Right kidney (tissue), 1 donor: Measurements from ENCODE around the gene RAB3B.

Source experiments
- DNase-seq: peaks from one replicate; pipeline ENCODE4 v3.0.0-alpha.2; 2016

Gene RAB3B

GRCh38 chr1:51957618-51958017, 32.9 kb downstream of the RAB3B start:
- DNase-seq, result no peak

GRCh38 chr1:51956528-51957509, 33.7 kb downstream of the RAB3B start:
- no peak for DNase-seq

- DNase-seq, result no peak
These were observed 34.5 kb downstream of the RAB3B start for GRCh38 chr1:51955797-51956527.

- no peak for DNase-seq
These were observed 35.7 kb downstream of the RAB3B start for GRCh38 chr1:51954783-51955182.

- DNase-seq, result no peak
These were observed 37.4 kb downstream of the RAB3B start for GRCh38 chr1:51953079-51953478.

- DNase-seq, result no peak
These were observed 37.9 kb downstream of the RAB3B start for GRCh38 chr1:51952638-51953037.

- DNase-seq, result no peak
These were observed 39.8 kb downstream of the RAB3B start for GRCh38 chr1:51950701-51951100.

- DNase-seq, result no peak
These were observed 41.3 kb downstream of the RAB3B start for GRCh38 chr1:51949014-51949702.

GRCh38 chr1:51948491-51948915, 42.0 kb downstream of the RAB3B start:
- DNase-seq, result no peak

GRCh38 chr1:51946300-51946699, 44.2 kb downstream of the RAB3B start:
- DNase-seq, result no peak

- no peak for DNase-seq
These were observed 44.9 kb downstream of the RAB3B start for GRCh38 chr1:51945591-51945990.

- DNase-seq, result no peak
These were observed 48.2 kb downstream of the RAB3B start for GRCh38 chr1:51942281-51942680.

- DNase-seq, result no peak
These were observed 49.0 kb downstream of the RAB3B start for GRCh38 chr1:51941528-51941927.

GRCh38 chr1:51937112-51937511, 53.4 kb downstream of the RAB3B start:
- DNase-seq, result no peak

GRCh38 chr1:51936531-51936930, 54.0 kb downstream of the RAB3B start:
- DNase-seq, result no peak

GRCh38 chr1:51933344-51933743, 57.2 kb downstream of the RAB3B start:
- no peak for DNase-seq

GRCh38 chr1:51930329-51930728, 60.2 kb downstream of the RAB3B start:
- no peak for DNase-seq

GRCh38 chr1:51928896-51929295, 61.6 kb downstream of the RAB3B start:
- DNase-seq, result no peak

- no peak for DNase-seq
These were observed 63.5 kb downstream of the RAB3B start for GRCh38 chr1:51927029-51927428.

- no peak for DNase-seq
These were observed 64.2 kb downstream of the RAB3B start for GRCh38 chr1:51926171-51926812.

- no peak for DNase-seq
These were observed 66.0 kb downstream of the RAB3B start for GRCh38 chr1:51924455-51924854.

- no peak for DNase-seq
These were observed 68.5 kb downstream of the RAB3B start for GRCh38 chr1:51922040-51922439.
